OCI-LY7 (cell line): ENCODE data around the gene UGT1A9.

ENCODE experiments used
- CTCF ChIP-seq: fragments of 200-600 bp; sonication (generic); conservative IDR thresholded peaks from 2 replicates; pipeline ENCODE4 v1.5.1; 2014; ENCODE audit warnings: mild to moderate bottlenecking, antibody characterized with exemption, low read length, moderate library complexity, mixed read lengths
- EZH2phosphoT487 ChIP-seq: fragments of 200-600 bp; sonication (generic); IDR thresholded peaks from 2 replicates; pipeline ENCODE4 v1.6.1; 2018; ENCODE audit warnings: low read depth, borderline replicate concordance, mild to moderate bottlenecking, mixed run types, antibody characterized with exemption, low read length, moderate library complexity, mixed read lengths

GRCh38 chr2:233794128-233794658 is 122.5 kb downstream of the UGT1A9 start:
- TF ChIP-seq CTCF, result no peak
- TF ChIP-seq EZH2phosphoT487, result no peak
